Dermis microvascular lymphatic vessel endothelial cell (primary cell): ENCODE measurements around the gene UTP15. TPM values are rescaled to one million over a fixed set of nuclear protein-coding genes. Genes with fewer than 3 reads are reported as not detected.

Experiments used
- DNase-seq, 2 donors: peaks; one replicate each; pipeline versions ENCODE4 v3.0.0 to v3.0.0-alpha.2; 2010; ENCODE audit warnings: low read depth in 2 of 2
- total RNA-seq: library from RNA; depleted of rRNA; stranded (reverse); fragments of >200 nt; gene quantifications from 2 replicates; pipeline ENCODE4 v1.2.1, GENCODE V29; 2014

UTP15 gene
- total RNA-seq, 1 donor from 2014 or later: 12.6 TPM

DNA sequence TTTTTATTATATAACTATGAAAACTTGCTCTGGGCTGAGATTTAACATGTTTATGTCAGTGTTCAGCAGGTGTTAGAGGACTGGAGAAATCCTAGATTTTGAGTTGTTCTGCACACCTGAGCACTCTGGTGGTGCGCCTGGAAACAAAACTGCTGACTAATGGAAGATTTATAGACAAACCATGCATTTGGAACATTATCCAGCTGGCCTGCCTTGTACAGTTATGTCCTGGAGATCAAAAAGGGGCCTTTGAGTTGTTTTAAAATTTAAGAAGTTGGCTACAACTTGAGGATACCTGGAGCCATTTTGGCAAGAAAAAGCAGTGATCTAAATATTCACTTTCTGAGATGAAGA is 54.8 kb downstream of the UTP15 start:
- no peak for DNase-seq

DNA sequence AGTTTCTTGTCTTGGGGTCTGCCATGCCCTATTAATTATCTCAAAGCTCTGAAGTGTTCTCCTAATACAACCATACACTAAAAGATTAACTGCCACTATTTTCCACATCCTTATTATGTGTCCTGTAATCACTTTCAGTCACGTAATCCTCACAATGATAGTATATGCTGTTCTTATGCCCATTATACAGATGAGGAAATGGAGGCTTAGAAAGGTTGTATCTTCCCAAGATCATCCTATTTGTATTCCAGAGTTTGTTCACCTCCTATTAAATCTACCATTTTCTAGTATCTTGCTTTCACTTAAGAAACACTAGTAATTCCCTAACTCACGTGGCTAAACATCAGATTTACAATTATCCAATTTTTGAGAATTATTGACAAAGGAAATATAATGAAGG is 57.5 kb downstream of the UTP15 start:
- DNase-seq: no peak

DNA sequence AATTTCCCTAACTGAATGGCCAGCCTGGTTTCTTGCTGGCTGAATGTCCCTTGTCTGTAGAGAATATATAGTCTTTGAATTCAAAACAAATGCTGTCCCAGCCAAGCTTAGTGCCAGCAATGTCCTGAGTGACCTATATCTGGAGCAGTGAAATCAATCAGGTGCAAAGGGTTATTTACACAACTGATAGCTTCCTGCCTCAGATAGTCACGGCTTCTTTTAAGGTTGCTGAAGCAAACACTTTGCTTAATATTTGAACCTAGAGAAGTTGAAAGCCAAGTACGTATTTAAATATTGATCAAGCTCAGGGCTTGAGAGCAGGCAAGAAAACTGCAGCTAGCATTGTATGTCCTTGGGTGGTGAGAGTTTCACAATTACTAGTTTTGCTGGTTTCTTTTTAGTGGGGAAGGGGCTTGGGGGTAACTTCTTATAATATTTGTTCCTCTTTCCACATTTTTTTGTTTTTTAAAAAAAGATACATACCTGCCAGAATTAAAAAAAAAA is 58.4 kb downstream of the UTP15 start:
- no peak for DNase-seq

DNA sequence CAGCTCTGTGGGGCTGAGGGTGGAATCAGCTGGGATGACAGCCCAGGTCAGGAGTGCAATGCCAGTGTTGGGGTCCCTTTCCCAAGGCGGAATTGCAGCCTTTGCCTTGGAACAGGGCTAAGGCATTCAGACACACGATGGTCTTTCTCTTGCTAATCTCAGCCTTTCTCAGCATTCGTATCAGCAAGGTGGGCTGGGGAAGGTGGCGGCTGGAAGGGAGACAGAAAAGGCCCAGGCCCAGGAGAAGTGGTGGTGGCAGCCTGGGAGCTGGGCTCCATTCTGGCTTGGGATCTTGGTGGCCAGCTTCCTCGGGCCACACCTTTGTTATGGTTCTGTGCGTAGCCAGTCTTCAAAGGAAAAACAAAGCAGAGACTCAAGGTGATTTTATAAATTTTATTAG is 59.3 kb downstream of the UTP15 start:
- DNase-seq: no peak

DNA sequence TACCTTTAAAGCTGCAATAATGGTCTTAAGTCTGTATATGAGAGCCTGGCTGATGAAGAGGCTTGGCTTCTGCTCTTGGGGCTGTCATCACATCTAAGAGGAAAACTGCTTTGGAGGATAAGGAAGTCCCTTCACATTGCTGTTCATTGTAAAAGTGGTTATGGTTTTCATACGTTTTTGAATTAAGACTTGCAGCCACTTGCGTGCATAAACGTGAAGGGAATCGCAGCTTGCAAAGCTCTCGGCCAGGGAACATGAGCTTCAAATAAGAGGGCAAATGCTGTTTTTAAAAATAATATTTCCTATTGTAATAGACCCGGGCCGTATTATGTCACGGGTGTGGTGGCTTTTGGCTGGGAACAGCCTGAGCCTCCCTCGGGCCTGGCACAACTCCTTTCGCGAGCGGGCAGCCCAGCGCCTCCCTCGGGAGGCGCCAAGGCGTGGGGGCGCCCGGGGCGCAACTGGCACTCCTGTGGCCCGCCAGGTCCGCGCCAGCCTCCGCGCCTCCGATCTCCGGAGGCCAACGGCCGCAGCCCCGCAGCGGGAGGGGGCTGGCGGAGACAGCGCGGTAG is 59.9 kb downstream of the UTP15 start:
- DNase-seq: peak in 1 of 2 donors; percentile 25

DNA sequence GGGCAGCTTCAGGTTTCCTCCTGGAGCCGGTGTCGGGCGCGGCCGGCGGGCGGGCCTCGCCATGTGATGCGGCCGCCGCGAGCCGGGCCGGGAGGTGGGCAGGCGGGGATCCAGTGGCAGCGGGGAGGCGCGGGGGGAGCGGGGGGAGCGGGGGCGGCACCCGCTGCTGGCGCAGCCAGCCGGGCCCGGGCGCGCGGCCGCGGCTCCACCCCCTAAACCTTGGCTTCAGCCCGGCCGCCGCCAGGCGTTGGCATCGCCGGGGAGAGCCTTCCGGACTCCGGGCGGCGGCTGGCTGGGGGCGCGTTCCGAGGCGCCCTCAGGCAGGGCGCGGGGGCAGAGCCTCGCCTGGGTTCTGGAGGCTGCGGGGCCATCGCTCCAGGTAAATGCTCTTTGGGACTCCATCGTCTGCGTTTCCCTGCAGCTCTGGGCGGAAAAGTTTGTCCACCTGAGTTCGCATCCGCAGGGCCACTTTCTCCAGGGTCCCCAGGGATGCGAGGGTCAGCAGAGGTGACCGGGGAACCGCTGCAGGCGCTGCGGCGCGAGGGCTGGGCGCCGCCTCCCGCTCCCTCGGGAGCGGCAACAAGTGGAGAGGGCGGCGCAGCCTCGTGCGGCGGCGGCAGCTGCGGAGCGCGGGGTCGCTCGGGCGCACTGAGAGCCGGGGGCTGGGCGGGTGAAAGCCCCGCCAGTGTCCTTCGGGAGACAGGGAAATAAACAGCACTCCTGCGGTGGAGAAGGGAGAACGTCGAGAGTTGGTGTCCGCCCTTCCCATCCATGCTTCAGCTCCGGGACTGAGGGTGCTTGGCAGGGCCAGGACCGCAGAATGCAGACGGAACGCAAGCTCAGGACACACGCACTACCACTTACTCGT is 60.6 kb downstream of the UTP15 start, which contains the start of gene ARHGEF28:
TSS of gene ARHGEF28 (plus strand) at position 253 of the 868 bp plus-strand sequence. CDS start 58,656 bp downstream, outside the sequence.
- peak in 1 of 2 donors; percentile 84 for DNase-seq

DNA sequence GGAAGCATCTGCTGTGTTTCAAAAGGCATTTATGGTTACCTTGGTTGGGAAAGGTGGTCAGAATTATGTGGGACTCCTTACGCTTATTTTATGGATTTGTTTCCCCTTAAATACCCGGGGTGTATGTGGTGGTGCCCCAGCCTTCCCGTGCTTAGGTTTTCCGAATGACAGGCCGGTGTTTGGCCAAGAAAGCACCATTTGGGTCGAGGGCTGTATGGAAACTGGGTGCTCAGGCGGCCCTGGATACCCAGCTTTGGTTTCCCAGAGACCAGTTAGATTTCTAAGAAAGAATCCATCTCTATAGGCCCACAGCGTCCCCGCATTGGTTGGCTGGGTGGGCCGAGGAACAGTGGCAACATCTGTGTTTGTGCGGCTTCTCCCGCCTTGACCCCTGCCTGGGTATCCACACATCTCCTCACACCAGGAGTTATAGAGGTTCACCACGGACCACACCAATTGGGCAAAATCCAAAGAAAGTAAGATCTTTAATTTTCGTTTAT is 61.3 kb downstream of the UTP15 start:
- no peak for DNase-seq

DNA sequence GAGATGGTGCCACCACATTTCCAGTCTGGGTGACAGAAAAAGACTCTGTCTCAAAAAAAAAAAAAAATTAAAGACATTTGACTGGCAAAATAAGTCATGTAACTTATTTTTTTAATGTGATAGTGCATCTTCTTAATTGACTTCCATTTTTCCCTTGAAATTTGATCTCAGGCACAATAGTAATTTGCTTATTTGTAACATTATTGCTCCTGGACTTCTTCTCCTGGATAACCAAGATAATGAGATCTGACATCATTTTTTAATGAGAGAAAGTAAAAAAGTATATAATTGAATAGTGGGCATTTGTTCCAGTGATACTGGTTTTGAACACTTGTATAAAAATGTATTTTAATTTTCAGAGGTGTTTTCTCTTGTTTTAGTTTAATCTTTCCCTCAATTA is 63.9 kb downstream of the UTP15 start:
- no peak for DNase-seq

DNA sequence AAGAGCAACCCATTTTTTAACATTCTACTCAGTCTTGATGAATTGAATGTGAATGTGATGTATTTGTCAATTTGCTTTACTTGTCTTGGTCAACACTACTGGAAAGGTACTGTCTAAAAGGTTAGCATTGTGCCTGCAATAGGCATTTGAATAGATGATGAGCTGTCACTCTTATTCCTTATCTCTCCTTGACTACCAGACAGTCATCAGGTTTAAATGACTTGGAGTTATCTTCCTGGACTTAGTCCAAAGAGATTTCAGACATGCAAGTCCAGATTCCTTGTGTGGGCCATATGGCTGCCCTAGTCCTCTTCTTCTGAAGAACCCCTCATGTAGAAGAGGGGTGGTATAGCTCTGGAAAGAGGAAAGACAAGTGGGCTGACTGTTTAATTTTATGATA is 65.2 kb downstream of the UTP15 start:
- no peak for DNase-seq

DNA sequence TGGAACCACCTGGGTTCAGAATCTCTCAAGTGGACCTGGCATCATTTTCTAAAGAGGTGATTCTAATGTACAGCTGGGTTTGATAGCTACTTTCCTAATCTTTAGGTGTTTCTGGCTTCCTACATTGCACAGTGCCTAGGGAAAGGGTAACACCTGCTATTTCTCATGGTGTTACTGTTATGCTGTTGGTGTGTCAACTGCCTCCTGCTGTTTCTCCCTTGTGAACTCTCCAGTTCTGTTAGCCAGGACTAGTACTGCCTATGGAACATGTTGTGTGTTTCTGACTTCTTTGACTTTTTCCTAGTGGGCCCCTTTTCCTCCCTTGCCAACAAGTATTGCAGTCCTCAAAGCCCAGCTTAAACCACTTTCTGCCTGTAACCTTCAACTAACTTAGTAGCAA is 66.0 kb downstream of the UTP15 start:
- DNase-seq: no peak

Other genes with a start within 250 kb of the UTP15 start
- under 0.01 and 0.13 TPM in 2 replicates for gene FOXD1, start 117.0 kb upstream of the UTP15 start, total RNA-seq
- 206 and 228 TPM in 2 replicates for gene BTF3, start 67.3 kb upstream of the UTP15 start, total RNA-seq
- 13.4 and 13.5 TPM in 2 replicates for gene ANKRA2, start 104 bp upstream of the UTP15 start, total RNA-seq
- gene ARHGEF28, start 60.5 kb downstream of the UTP15 start, total RNA-seq: 50.7 and 62.7 TPM in 2 replicates